A673 (cell line): ENCODE data around the gene FNDC3B.

ENCODE experiments used
- EZH2 ChIP-seq: fragments of 200-600 bp; sonication (generic); IDR thresholded peaks from 2 replicates; pipeline ENCODE4 v1.6.1; 2017; ENCODE audit warnings: borderline replicate concordance, low read depth, mild to moderate bottlenecking, mixed read lengths, antibody characterized with exemption, low read length; ENCODE audit not compliant: poor library complexity, severe bottlenecking
- TF ChIP-seq, protein P1 (sequence below): fragments of 300-800, 200-600 bp; sonication (generic); conservative IDR thresholded peaks from 2 replicates; pipeline ENCODE4 v1.5.1; 2017; ENCODE audit warnings: low read depth, mild to moderate bottlenecking, antibody characterized with exemption, low read length, moderate library complexity, mixed read lengths

- TF ChIP-seq, protein P1, sequence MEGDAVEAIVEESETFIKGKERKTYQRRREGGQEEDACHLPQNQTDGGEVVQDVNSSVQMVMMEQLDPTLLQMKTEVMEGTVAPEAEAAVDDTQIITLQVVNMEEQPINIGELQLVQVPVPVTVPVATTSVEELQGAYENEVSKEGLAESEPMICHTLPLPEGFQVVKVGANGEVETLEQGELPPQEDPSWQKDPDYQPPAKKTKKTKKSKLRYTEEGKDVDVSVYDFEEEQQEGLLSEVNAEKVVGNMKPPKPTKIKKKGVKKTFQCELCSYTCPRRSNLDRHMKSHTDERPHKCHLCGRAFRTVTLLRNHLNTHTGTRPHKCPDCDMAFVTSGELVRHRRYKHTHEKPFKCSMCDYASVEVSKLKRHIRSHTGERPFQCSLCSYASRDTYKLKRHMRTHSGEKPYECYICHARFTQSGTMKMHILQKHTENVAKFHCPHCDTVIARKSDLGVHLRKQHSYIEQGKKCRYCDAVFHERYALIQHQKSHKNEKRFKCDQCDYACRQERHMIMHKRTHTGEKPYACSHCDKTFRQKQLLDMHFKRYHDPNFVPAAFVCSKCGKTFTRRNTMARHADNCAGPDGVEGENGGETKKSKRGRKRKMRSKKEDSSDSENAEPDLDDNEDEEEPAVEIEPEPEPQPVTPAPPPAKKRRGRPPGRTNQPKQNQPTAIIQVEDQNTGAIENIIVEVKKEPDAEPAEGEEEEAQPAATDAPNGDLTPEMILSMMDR, result no peak
- no peak for TF ChIP-seq EZH2
These were observed 274.3 kb downstream of the FNDC3B start for GRCh38 chr3:172313671-172314070.
